ENCODE measurements around the gene GTSE1. TPM values are rescaled to one million over a fixed set of nuclear protein-coding genes. Genes with fewer than 3 reads are reported as not detected.

GTSE1 gene
- total and polyA plus RNA-seq, 2 donors (not counting 1 experiment from before 2014, with no cell fraction given), result 0.17 to 0.39 TPM

DNA sequence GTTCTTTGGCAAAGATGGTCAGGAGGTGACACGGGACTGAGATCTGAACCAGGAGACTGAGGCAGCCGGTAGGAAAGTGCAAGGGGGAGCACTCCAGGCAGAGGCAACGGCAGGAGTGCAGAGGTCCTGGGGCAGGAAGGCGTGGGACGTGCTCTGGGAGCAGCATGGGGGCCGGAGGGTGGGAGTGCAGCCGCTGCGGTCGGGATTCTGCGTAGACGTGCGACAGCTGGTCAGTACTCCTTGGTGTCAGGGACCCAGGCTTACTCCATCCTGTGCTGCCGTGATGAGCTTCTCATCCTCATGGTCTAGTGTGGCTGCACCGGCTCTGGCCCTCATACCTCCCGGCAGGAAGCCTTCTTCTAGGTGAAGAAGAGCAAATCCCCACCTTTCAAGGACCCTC, 21.9 kb downstream of the GTSE1 start:
- Histone ChIP-seq H3K27me3 (replicated peaks in 1 of 4; ENCODE audit: control extremely low read depth in 1 of 4, control insufficient read depth in 3 of 4, insufficient read depth in 4 of 4, low read length in 3 of 4) (no peaks in the 10 kb centered on the region), H3K9me3 (ENCODE audit: control extremely low read depth in 1 of 3, control insufficient read depth in 2 of 3, insufficient read depth in 1 of 3, low read length in 2 of 3) (no peaks in the 10 kb centered on the region), H3K36me3 (replicated peaks in 1 of 2; ENCODE audit: control extremely low read depth in 1 of 2, control insufficient read depth in 1 of 2, extremely low read depth in 1 of 2, insufficient read depth in 2 of 2, low read length in 1 of 2) (no peaks in the 10 kb centered on the region), H3K27ac (ENCODE audit: low read length in 2 of 2) (no peak overlapping the region), H4K20me1 (ENCODE audit: control insufficient read depth, insufficient read depth, low read length, poor library complexity, severe bottlenecking) (no peaks in the 10 kb centered on the region), H3K9ac (ENCODE audit: low read length) (no peak overlapping the region), H3K4me1 (ENCODE audit: control insufficient read depth in 2 of 2, insufficient read depth in 2 of 2, low read length in 2 of 2) (no peaks in the 10 kb centered on the region), H3K79me2 (ENCODE audit: control insufficient read depth, insufficient read depth, low read length) (no peaks in the 10 kb centered on the region), H3K4me3 (ENCODE audit: control extremely low read depth in 1 of 5, extremely low read depth in 1 of 5, insufficient read depth in 1 of 5, low read depth in 2 of 5, low read length in 4 of 5) (no peak overlapping the region), H2AFZ (ENCODE audit: insufficient read depth, low read depth, low read length, poor library complexity, severe bottlenecking) (no peak overlapping the region), H3K4me2 (replicated peaks; ENCODE audit: low read depth, low read length, poor library complexity, severe bottlenecking) (no peak overlapping the region)
- intact Hi-C loops (cut with micrococcal nuclease), result no loop called here
- over 99% methylated on average over 15 of the region's 15 CpGs for WGBS (ENCODE audit: insufficient coverage)
- POLR2A ChIA-PET, result no interaction called here
- Mint-ChIP-seq H3K27me3 (no peaks in the 10 kb centered on the region), H3K27ac (no peak overlapping the region), H3K4me1 (no peaks in the 10 kb centered on the region), H3K4me3 (no peak overlapping the region), H3K9me3 (ENCODE audit: insufficient read depth) (no peaks in the 10 kb centered on the region)
- TF ChIP-seq, protein P1, sequence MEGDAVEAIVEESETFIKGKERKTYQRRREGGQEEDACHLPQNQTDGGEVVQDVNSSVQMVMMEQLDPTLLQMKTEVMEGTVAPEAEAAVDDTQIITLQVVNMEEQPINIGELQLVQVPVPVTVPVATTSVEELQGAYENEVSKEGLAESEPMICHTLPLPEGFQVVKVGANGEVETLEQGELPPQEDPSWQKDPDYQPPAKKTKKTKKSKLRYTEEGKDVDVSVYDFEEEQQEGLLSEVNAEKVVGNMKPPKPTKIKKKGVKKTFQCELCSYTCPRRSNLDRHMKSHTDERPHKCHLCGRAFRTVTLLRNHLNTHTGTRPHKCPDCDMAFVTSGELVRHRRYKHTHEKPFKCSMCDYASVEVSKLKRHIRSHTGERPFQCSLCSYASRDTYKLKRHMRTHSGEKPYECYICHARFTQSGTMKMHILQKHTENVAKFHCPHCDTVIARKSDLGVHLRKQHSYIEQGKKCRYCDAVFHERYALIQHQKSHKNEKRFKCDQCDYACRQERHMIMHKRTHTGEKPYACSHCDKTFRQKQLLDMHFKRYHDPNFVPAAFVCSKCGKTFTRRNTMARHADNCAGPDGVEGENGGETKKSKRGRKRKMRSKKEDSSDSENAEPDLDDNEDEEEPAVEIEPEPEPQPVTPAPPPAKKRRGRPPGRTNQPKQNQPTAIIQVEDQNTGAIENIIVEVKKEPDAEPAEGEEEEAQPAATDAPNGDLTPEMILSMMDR (IDR thresholded peaks at IDR 0.05), result no peak
- TF ChIP-seq EZH2 (IDR thresholded peaks at IDR 0.05; ENCODE audit: borderline replicate concordance, insufficient read depth, low read depth, low read length, poor library complexity, severe bottlenecking), result no peak
- DNase-seq (no peak), ATAC-seq (ENCODE audit: low read depth) (no peak)
- CTCF ChIA-PET, result interaction anchor here (1.1 to 12.8 kb wide), 5 partner anchors 12 to 322 kb away, joined by 3 to 228 read pairs (median 5); no protein-coding TSS in a partner anchor

DNA sequence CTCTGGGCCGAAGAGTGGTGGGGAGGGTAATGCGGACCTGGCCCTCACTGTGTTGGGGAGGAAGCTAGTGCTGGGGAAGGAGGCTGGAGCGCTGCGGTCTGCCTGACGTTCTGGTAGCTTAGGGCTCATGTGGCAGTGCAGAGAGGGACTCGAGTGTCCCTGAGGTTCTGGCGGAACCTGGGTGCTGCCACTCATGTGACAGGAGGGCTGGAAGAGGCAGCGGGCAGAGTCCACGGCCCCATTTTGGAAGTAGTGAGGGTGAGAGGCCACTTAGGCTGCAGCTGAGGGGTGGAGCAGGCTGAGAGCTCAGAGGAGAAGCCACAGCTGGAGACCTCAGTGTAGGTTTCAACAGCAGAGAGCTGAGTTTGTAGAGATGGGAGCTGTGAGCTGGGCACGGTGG, 22.6 kb downstream of the GTSE1 start:
- ATAC-seq (ENCODE audit: low read depth), result no peak
- POLR2A ChIA-PET, result no interaction called here

More for the DNA sequence above, 22.6 kb downstream of the GTSE1 start:
- intact Hi-C loops (cut with micrococcal nuclease), result no loop called here
- Histone ChIP-seq H3K36me3 (replicated peaks in 1 of 2; ENCODE audit: control extremely low read depth in 1 of 2, control insufficient read depth in 1 of 2, extremely low read depth in 1 of 2, insufficient read depth in 2 of 2, low read length in 1 of 2) (no peaks in the 10 kb centered on the region), H3K27me3 (replicated peaks in 1 of 4; ENCODE audit: control extremely low read depth in 1 of 4, control insufficient read depth in 3 of 4, insufficient read depth in 4 of 4, low read length in 3 of 4) (no peaks in the 10 kb centered on the region), H3K4me3 (ENCODE audit: control extremely low read depth in 1 of 5, extremely low read depth in 1 of 5, insufficient read depth in 1 of 5, low read depth in 2 of 5, low read length in 4 of 5) (no peak overlapping the region), H3K9ac (ENCODE audit: low read length) (no peak overlapping the region), H3K27ac (ENCODE audit: low read length in 2 of 2) (no peak overlapping the region), H3K79me2 (ENCODE audit: control insufficient read depth, insufficient read depth, low read length) (no peaks in the 10 kb centered on the region), H3K4me1 (ENCODE audit: control insufficient read depth in 2 of 2, insufficient read depth in 2 of 2, low read length in 2 of 2) (no peaks in the 10 kb centered on the region), H4K20me1 (ENCODE audit: control insufficient read depth, insufficient read depth, low read length, poor library complexity, severe bottlenecking) (no peaks in the 10 kb centered on the region), H3K9me3 (ENCODE audit: control extremely low read depth in 1 of 3, control insufficient read depth in 2 of 3, insufficient read depth in 1 of 3, low read length in 2 of 3) (no peaks in the 10 kb centered on the region), H3K4me2 (replicated peaks; ENCODE audit: low read depth, low read length, poor library complexity, severe bottlenecking) (no peak overlapping the region), H2AFZ (ENCODE audit: insufficient read depth, low read depth, low read length, poor library complexity, severe bottlenecking) (no peak overlapping the region)
- Mint-ChIP-seq H3K27me3 (no peaks in the 10 kb centered on the region), H3K27ac (no peak overlapping the region), H3K4me1 (no peaks in the 10 kb centered on the region), H3K9me3 (ENCODE audit: insufficient read depth) (no peaks in the 10 kb centered on the region), H3K4me3 (no peak overlapping the region)
- CTCF ChIA-PET, result interaction anchor here (1.1 to 1.6 kb wide), 3 partner anchors 13 to 313 kb away, joined by 3 to 7 read pairs (median 3); no protein-coding TSS in a partner anchor
- DNase-seq, result no peak
- TF ChIP-seq, protein P1 (IDR thresholded peaks at IDR 0.05), result no peak
- TF ChIP-seq EZH2 (IDR thresholded peaks at IDR 0.05; ENCODE audit: borderline replicate concordance, insufficient read depth, low read depth, low read length, poor library complexity, severe bottlenecking), result no peak
- 99% methylated on average over 10 of the region's 10 CpGs for WGBS (ENCODE audit: insufficient coverage)

Data from B cell (primary cell).